ENCODE data around the gene LY6G5C.

Gene LY6G5C, protein sequence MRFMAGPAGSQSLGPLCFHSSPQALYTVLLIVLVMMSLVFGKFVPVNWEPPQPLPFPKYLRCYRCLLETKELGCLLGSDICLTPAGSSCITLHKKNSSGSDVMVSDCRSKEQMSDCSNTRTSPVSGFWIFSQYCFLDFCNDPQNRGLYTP

DNA sequence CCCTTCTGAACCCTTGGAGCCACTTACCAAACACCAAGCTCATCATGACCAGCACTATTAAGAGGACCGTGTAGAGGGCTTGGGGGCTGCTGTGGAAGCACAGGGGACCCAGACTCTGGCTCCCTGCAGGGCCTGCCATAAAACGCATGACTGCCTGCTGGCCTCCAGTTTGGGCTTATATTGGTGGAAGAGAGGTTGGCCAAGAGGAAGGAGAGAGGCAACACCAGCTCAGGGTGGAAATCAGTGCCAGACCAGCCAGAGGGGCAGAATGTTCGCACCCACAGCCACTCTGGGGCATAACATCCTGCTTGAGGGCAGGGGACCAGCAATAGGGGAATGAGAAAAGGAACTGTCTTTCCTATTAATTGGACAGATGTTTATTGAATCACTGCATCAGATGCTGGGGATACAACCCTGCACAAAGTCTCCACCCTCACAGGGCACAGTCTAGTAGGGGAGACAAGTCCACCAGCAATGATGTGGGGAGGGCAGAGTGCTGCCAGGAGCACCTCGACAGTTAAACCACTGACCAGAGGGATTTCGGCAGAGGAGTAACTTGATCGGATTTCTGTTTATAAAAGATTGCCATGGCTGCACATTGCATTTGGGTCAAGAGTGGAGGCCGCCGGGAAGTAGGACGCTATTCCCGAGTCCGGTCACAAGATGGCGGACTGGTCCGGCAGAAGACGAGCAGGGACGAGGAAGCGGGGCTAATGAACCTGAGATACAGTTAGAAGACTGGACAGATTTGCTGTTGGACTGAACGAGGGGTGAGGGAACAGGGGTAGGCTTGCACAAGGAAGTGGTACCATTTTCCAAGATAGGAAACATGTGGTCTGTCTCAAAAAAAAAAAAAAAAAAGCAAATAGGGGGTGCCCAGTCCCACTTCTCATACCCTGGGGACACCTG is at the start of gene LY6G5C:
Gene LY6G5C, minus strand, starts transcription at position 842 of the 909 bp plus-strand sequence. Its CDS starts 694 bp downstream, at position 148.
- peak; percentile 72 for DNase-seq

DNA sequence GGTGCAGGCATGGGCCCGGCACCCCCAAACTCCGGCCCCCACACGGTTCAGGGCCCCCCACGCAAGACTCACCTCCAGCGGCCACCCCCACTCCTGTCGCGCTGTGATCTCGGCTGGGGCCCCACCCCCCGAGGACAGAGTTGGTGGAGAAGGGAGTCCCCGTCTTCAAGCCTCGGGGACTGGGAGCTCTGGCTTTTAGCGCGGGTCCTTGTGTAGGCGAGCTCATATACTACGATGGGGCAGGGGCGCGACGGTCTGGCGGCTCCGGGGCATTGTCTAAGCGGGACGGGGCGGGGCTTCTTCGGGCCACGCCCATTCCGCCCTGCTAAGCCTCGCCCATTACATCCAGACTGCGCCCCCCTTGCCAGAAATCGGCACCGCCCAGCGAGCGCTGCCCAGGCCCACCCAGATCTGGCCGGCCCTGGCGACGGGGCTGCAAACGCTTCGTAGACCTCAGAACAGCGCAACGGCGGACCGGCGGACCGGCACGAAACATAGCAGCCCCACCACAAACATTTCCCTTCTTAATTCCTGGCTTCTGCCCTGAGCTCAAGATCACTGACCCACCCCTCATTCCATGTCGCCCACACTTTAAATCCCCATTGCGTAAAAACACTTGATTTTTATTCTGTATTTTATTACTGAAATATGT is 49.2 kb upstream of the LY6G5C start:
- DNase-seq = peak; percentile 74

DNA sequence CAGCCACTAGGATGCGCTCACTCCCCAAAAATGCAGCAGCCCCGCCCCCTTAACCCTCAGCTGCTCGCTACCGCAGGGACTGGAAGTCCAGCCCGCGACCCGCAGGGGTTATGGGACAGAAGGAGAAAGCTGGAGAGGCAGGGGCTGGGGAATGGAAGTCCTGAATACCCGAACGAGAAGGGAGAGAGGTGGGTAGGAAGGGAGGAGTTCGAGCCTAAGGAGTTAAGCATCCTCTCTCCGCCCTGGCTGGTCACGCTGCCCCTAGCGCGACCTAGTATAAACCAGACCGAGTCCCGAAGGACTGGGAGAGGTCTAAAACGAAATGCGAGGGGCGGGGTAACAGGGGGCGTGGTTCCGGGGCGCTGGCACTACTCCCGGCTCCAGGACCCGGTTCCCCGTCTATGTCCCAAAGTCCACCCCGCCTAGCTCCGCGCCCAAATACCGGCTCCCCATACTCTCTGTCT is 48.7 kb upstream of the LY6G5C start:
- peak; percentile 87 for DNase-seq

- DNase-seq = no peak
Observed at GRCh38 chr6:31728767-31729514, 48.1 kb upstream of the LY6G5C start, which contains the start of gene DDAH2. TSS of gene DDAH2 (minus strand) at chr6:31729299. CDS start at chr6:31729161, 138 bp downstream.

- no peak for DNase-seq
Observed at GRCh38 chr6:31727717-31728671, 47.1 kb upstream of the LY6G5C start.

- DNase-seq = peak; percentile 27
Observed at GRCh38 chr6:31727034-31727716, 46.3 kb upstream of the LY6G5C start.

- DNase-seq = no peak
Observed at GRCh38 chr6:31725502-31726350, 44.9 kb upstream of the LY6G5C start.

DNA sequence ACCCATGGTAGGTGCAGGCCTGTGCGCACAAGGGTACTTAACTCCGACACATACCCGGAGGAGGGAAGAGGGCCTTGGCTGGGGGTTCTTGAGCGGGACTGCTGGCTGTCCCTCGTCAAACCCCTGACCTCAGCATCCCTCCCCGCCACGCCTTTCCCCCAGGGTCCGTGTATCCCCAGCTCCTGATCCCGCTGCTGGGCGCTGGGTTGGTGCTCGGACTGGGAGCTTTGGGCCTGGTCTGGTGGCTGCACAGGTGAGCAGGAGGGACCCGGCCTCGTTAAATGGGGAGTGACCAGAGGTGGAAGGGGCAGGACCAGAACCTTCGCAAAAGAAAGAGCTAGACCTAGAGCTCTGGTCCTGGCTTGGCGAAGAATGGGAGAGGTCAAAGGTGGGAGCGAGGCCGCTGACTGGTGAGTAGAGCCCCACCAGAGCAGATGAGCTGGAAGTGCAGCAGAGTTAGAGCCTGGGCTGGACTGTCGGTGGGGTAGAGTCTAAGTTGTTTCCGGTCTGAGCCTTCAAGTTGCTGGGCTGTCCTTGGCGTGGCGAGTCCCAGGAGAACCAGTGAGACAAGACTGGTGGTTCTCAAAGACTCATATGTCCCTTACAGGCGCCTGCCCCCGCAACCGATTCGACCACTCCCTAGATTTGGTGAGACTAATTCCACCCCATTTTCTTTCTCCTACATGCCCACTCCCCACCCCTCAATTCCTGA is 43.3 kb upstream of the LY6G5C start:
- DNase-seq = no peak

DNA sequence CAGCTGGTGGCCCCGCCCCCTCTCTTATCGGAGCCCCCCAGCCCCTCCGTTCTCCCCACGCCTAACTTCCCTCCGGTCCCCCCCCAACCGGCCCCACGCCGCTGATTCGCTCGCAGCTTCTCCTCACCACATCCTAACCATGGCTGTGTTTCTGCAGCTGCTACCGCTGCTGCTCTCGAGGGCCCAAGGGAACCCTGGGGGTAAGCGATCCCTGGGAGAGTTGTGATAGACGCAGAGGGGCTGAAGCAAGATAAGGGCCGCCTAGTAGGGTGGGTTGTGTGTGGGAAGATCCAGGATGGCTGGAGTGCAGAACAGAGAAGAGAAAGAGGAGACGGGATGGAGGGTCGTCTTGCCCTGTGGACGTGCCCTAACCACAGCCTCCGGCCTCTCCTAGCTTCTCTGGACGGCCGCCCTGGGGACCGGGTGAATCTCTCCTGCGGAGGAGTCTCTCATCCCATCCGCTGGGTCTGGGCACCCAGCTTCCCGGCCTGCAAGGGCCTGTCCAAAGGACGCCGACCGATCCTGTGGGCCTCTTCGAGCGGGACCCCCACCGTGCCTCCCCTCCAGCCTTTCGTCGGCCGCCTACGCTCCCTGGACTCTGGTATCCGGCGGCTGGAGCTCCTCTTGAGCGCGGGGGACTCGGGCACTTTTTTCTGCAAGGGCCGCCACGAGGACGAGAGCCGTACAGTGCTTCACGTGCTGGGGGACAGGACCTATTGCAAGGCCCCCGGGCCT is 42.5 kb upstream of the LY6G5C start, which contains the start of gene MPIG6B:
Gene MPIG6B, plus strand, starts transcription at position 129 of the 735 bp plus-strand sequence. Its CDS starts 11 bp downstream, at position 140.
- DNase-seq = no peak

DNA sequence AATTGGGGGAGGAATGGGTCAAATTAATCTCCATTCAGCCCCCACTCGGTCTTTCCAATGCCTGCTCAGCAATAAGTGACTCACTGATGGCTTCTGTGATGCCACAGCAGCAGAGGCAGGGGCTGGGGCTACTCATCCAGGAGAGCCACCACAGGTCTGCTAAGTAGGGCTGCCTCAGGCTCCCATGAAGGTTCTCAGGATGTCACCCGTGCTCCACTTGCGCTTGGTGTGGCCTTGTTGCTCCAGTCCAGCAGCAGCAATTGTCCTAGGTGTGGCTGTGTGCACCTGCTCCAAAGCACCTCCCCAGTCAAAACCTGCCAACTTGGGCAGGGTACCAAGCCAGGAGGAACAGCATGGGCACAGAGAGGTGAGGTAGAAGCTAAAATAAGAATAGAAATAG is 41.3 kb upstream of the LY6G5C start:
- DNase-seq = no peak

GRCh38 chr6:31721351-31722020 is 40.6 kb upstream of the LY6G5C start, which contains the start of gene LY6G6C:
TSS of gene LY6G6C (minus strand) at chr6:31721746. CDS start at chr6:31721679, 67 bp downstream.
- no peak for DNase-seq

DNA sequence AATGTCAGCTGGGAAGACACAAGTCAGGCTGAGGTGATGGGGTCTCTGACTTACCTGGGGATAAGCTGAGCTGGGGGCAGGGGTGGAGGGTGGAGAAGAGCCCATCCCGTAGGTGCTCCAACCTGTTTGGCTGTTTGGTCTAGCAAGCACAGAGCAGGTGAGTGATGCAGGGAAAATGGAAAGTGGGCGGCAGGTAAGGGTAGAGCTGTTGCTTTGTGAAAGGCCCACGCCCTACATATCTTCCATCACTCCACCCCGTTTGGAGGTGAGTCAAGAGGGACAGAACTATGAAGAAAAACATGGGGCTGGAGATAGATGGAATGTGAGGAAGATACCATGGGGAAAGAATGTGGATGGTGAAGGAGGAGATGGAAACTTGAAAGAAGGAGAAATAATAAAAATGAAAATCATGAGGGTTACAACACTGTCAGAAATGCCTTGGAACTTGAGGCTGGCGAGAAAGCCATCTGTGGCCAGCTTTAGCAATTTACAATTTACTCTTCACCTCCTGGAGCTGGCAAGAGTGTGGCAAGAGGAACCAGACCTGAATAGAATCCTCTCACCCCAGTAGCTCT is 39.4 kb upstream of the LY6G5C start:
- no peak for DNase-seq

GRCh38 chr6:31719001-31719400 is 38.1 kb upstream of the LY6G5C start:
- DNase-seq = no peak

DNA sequence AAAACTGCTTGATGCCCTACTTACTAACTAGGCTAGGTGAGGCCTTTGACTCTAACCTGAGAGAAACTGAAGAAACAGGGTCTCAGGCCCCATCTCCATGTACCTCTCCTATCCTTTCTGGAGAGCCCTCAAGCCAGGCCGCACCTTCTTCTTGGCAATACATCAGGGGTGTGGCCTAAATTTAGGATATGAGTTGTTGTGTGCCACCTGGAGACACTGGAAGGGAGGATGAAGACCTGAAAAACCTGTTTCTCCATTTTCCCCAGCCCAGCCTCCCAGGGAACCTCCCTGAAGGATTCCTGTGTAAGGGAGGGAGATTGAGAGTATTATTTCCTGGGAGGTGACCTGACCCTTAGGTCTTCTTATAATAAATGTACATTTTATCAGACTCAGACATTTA is 37.4 kb upstream of the LY6G5C start:
- no peak for DNase-seq

- DNase-seq = no peak
Observed at GRCh38 chr6:31717499-31718222, 36.8 kb upstream of the LY6G5C start.

Data from stimulated activated CD4-positive, alpha-beta T cell treated with anti-CD3 and anti-CD28 coated beads, Interleukin-15, amount 100 ng/mL, for 24 hours (primary cell).